ENCODE measurements around the gene PRUNE1.

DNA sequence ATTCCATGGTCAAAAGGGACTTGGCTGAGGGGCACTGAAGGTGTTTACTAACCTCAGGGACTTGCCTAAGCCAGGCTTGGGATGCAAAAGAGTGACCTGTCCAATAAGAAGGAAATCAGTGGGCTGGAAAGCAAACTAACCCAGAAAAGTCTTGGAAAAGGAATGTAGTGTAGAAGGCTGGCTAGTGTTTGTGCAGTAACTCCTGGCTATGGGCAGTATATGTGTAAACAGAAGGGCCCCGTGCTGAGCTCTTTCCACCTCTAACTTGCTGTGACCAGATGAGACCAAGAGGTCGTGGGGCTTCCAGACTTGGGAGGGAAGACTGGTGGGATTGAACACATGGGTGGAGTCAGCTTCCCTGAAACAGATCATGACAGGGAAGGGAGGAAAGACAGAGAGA, 5.6 kb upstream of the PRUNE1 start:
- TF ChIP-seq, protein P1, sequence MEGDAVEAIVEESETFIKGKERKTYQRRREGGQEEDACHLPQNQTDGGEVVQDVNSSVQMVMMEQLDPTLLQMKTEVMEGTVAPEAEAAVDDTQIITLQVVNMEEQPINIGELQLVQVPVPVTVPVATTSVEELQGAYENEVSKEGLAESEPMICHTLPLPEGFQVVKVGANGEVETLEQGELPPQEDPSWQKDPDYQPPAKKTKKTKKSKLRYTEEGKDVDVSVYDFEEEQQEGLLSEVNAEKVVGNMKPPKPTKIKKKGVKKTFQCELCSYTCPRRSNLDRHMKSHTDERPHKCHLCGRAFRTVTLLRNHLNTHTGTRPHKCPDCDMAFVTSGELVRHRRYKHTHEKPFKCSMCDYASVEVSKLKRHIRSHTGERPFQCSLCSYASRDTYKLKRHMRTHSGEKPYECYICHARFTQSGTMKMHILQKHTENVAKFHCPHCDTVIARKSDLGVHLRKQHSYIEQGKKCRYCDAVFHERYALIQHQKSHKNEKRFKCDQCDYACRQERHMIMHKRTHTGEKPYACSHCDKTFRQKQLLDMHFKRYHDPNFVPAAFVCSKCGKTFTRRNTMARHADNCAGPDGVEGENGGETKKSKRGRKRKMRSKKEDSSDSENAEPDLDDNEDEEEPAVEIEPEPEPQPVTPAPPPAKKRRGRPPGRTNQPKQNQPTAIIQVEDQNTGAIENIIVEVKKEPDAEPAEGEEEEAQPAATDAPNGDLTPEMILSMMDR (IDR thresholded peaks at IDR 0.05; ENCODE audit: low read length), result no peak
- TF ChIP-seq EZH2phosphoT487 (IDR thresholded peaks at IDR 0.05; ENCODE audit: low read length), result no peak
- TF ChIP-seq EZH2 (optimal IDR thresholded peaks at IDR 0.05; ENCODE audit: low read depth, low read length), result no peak
